SK-N-SH treated with all-trans-retinoic acid at 6 μM for 48 hours (cell line): ENCODE measurements around the gene ARFIP1.

Experiments
- BACH2 ChIP-seq: fragments of 250-450 bp; sonication (Bioruptor Pico); IDR thresholded peaks from 2 replicates; pipeline ENCODE4 v1.9.0; 2021; ENCODE audit warnings: mild to moderate bottlenecking, borderline replicate concordance
- ESRRG ChIP-seq: fragments of 250-450 bp; sonication (Bioruptor Pico); IDR thresholded peaks from 2 replicates; pipeline ENCODE4 v1.6.1; 2021; ENCODE audit warnings: mild to moderate bottlenecking
- ISL1 ChIP-seq: fragments of 250-450 bp; sonication (Bioruptor Pico); IDR thresholded peaks from 2 replicates; pipeline ENCODE4 v2.1.2; 2022; ENCODE audit warnings: mild to moderate bottlenecking, moderate library complexity
- OSR1 ChIP-seq: fragments of 250-450 bp; sonication (Bioruptor Pico); IDR thresholded peaks from 2 replicates; pipeline ENCODE4 v1.8.0; 2022; ENCODE audit warnings: moderate library complexity, mild to moderate bottlenecking, inconsistent platforms
- RARB ChIP-seq: fragments of 250-450 bp; sonication (Bioruptor Pico); IDR thresholded peaks from 2 replicates; pipeline ENCODE4 v1.8.0; 2021; ENCODE audit warnings: mild to moderate bottlenecking, moderate library complexity
- ZNF70 ChIP-seq: fragments of 450-650 bp; formaldehyde crosslinking; IDR thresholded peaks from 2 replicates; pipeline ENCODE4 v1.5.0; 2020; ENCODE audit warnings: mild to moderate bottlenecking, moderate library complexity
- TF ChIP-seq, protein P1 (sequence below): fragments of 250-450 bp; sonication (Bioruptor Pico); IDR thresholded peaks from 2 replicates; pipeline ENCODE4 v1.5.1; 2020; ENCODE audit warnings: low read depth, mild to moderate bottlenecking, moderate library complexity
- TF ChIP-seq, protein P2 (sequence below): fragments of 250-450 bp; sonication (Bioruptor Pico); IDR thresholded peaks from 2 replicates; pipeline ENCODE4 v1.5.0; 2020; ENCODE audit warnings: mild to moderate bottlenecking, moderate library complexity
- TF ChIP-seq, protein P3 (sequence below): fragments of 250-450 bp; sonication (Bioruptor Pico); IDR thresholded peaks from 2 replicates; pipeline ENCODE4 v1.8.0; 2021; ENCODE audit warnings: low read depth, mild to moderate bottlenecking, moderate library complexity, borderline replicate concordance
- TF ChIP-seq, protein P4 (sequence below): fragments of 250-450 bp; sonication (Bioruptor Pico); IDR thresholded peaks from 2 replicates; pipeline ENCODE4 v1.8.0; 2020; ENCODE audit warnings: mild to moderate bottlenecking, moderate library complexity, borderline replicate concordance

DNA sequence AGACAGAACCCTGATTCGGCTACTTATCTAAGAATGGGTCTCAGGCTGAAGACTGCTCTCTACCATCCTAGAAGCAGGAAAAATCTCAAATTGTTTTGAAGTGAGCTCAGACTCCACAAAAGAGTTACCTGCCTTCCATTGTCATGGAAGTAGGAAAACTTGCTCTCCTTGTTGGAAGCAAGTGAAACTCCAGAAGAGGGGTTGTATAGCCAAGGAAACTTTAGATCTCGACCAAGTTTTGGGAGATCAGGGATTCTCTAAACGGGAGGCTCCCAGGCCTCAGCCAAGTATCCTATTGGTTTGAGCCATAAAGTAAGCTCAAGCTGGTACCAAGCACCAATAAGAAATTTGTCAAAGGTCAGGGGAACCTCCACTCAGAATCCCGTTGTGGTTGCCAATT, 147.2 kb downstream of the ARFIP1 start:
- TF ChIP-seq ISL1 (CRISPR knock-in tag) (no peak), ESRRG (CRISPR knock-in tag) (no peak), OSR1 (CRISPR knock-in tag) (no peak), ZNF70 (CRISPR knock-in tag) (no peak), RARB (CRISPR knock-in tag) (no peak), BACH2 (CRISPR knock-in tag) (no peak)
- TF ChIP-seq, protein P1, sequence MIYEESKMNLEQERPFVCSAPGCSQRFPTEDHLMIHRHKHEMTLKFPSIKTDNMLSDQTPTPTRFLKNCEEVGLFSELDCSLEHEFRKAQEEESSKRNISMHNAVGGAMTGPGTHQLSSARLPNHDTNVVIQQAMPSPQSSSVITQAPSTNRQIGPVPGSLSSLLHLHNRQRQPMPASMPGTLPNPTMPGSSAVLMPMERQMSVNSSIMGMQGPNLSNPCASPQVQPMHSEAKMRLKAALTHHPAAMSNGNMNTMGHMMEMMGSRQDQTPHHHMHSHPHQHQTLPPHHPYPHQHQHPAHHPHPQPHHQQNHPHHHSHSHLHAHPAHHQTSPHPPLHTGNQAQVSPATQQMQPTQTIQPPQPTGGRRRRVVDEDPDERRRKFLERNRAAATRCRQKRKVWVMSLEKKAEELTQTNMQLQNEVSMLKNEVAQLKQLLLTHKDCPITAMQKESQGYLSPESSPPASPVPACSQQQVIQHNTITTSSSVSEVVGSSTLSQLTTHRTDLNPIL (CRISPR knock-in tag), result no peak
- TF ChIP-seq, protein P2, sequence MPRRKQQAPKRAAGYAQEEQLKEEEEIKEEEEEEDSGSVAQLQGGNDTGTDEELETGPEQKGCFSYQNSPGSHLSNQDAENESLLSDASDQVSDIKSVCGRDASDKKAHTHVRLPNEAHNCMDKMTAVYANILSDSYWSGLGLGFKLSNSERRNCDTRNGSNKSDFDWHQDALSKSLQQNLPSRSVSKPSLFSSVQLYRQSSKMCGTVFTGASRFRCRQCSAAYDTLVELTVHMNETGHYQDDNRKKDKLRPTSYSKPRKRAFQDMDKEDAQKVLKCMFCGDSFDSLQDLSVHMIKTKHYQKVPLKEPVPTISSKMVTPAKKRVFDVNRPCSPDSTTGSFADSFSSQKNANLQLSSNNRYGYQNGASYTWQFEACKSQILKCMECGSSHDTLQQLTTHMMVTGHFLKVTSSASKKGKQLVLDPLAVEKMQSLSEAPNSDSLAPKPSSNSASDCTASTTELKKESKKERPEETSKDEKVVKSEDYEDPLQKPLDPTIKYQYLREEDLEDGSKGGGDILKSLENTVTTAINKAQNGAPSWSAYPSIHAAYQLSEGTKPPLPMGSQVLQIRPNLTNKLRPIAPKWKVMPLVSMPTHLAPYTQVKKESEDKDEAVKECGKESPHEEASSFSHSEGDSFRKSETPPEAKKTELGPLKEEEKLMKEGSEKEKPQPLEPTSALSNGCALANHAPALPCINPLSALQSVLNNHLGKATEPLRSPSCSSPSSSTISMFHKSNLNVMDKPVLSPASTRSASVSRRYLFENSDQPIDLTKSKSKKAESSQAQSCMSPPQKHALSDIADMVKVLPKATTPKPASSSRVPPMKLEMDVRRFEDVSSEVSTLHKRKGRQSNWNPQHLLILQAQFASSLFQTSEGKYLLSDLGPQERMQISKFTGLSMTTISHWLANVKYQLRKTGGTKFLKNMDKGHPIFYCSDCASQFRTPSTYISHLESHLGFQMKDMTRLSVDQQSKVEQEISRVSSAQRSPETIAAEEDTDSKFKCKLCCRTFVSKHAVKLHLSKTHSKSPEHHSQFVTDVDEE (CRISPR knock-in tag), result no peak
- TF ChIP-seq, protein P3, sequence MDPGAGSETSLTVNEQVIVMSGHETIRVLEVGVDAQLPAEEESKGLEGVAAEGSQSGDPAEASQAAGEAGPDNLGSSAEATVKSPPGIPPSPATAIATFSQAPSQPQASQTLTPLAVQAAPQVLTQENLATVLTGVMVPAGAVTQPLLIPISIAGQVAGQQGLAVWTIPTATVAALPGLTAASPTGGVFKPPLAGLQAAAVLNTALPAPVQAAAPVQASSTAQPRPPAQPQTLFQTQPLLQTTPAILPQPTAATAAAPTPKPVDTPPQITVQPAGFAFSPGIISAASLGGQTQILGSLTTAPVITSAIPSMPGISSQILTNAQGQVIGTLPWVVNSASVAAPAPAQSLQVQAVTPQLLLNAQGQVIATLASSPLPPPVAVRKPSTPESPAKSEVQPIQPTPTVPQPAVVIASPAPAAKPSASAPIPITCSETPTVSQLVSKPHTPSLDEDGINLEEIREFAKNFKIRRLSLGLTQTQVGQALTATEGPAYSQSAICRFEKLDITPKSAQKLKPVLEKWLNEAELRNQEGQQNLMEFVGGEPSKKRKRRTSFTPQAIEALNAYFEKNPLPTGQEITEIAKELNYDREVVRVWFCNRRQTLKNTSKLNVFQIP (CRISPR knock-in tag), result no peak
- TF ChIP-seq, protein P4, sequence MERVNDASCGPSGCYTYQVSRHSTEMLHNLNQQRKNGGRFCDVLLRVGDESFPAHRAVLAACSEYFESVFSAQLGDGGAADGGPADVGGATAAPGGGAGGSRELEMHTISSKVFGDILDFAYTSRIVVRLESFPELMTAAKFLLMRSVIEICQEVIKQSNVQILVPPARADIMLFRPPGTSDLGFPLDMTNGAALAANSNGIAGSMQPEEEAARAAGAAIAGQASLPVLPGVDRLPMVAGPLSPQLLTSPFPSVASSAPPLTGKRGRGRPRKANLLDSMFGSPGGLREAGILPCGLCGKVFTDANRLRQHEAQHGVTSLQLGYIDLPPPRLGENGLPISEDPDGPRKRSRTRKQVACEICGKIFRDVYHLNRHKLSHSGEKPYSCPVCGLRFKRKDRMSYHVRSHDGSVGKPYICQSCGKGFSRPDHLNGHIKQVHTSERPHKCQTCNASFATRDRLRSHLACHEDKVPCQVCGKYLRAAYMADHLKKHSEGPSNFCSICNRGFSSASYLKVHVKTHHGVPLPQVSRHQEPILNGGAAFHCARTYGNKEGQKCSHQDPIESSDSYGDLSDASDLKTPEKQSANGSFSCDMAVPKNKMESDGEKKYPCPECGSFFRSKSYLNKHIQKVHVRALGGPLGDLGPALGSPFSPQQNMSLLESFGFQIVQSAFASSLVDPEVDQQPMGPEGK (CRISPR knock-in tag), result no peak
